Esophagus squamous epithelium (tissue), 4 donors: ENCODE data around the gene HOXA9.

ENCODE experiments used
- POLR2A ChIP-seq, 4 donors: fragments of 450-650 bp; IDR thresholded peaks; one replicate each; pipeline ENCODE4 v1.6.1; 2017; ENCODE audit warnings: antibody characterized with exemption in 4 of 4, mild to moderate bottlenecking in 4 of 4, moderate library complexity in 3 of 4
- TF ChIP-seq, protein P1 (sequence below), 6 experiments: fragments of 450-650 bp in 4 of 6; fragments of 200-600 bp in 2 of 6; sonication (generic) in 2 of 6; IDR thresholded peaks; one replicate each; pipeline ENCODE4 v1.5.1; 2016 to 2019; ENCODE audit warnings: antibody characterized with exemption in 6 of 6, mild to moderate bottlenecking in 4 of 6, moderate library complexity in 4 of 6

DNA sequence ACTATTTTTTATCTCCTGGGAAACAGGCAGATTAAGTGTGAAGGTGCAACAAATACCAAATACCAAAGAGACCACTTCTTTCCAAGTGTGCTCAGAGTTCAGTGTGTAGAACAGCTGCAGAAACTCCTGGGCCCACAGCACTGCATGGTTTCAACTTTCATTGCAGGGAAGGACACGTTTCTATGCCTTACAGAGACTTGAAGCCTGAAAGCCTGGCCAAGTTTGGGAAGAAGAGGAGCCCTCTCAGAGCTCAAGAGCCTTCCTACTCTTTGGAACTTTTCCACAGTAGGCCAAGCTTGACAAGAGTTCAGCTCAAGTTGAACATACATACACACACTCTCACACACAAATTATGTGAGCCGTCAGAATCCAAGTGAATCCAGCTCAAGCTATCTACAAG is 37.3 kb downstream of the HOXA9 start:
- TF ChIP-seq POLR2A (IDR thresholded peaks at IDR 0.05), result no peak
- TF ChIP-seq, protein P1, sequence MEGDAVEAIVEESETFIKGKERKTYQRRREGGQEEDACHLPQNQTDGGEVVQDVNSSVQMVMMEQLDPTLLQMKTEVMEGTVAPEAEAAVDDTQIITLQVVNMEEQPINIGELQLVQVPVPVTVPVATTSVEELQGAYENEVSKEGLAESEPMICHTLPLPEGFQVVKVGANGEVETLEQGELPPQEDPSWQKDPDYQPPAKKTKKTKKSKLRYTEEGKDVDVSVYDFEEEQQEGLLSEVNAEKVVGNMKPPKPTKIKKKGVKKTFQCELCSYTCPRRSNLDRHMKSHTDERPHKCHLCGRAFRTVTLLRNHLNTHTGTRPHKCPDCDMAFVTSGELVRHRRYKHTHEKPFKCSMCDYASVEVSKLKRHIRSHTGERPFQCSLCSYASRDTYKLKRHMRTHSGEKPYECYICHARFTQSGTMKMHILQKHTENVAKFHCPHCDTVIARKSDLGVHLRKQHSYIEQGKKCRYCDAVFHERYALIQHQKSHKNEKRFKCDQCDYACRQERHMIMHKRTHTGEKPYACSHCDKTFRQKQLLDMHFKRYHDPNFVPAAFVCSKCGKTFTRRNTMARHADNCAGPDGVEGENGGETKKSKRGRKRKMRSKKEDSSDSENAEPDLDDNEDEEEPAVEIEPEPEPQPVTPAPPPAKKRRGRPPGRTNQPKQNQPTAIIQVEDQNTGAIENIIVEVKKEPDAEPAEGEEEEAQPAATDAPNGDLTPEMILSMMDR (IDR thresholded peaks at IDR 0.05), result no peak
